Kidney tubule cell (primary cell): ENCODE results near the gene KRTAP5-6.
"Not testable (repeated sequence)": the region's sequence is repeated elsewhere in the genome, so short reads cannot be mapped to it uniquely, and the experiment has no call there.

Experiments
- DNase-seq: peaks from one replicate; pipeline ENCODE4 v3.0.0-alpha.2; 2018; ENCODE audit warnings: low spot score

The KRTAP5-6 gene

DNA sequence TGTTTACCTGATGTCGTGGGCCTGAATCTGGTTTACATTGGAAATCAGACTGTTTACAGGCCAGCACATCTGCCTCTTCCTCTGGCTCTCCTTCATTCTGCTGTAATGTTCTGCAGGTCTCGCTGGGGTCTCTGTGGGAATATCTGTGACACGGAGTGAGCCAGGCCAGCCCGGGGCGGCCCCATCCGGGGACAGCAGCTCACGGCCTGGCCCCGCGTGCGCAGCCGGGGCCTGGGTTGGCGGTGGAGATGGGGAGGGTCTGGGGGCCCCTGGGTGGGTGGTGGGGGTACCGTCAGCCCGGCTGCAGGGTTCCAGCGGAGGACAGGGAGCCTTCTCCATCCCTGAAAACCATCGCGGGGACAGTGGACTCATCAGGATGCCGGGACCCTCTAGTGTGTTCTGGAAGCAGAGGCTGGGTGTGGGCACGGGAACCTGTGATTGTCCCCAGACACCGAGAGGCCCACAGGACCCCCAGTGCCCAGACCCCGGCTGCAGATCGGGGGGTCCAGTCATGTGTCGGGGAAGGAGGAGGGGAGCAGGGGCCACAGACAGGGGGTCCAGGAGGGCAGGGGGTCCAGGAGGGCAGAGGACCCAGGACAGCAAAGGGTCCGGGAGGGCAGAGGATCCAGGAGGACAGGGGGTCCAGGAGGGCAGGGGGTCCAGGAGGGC lies 13.0 kb upstream of the KRTAP5-6 start:
- DNase-seq: not testable (repeated sequence)

DNA sequence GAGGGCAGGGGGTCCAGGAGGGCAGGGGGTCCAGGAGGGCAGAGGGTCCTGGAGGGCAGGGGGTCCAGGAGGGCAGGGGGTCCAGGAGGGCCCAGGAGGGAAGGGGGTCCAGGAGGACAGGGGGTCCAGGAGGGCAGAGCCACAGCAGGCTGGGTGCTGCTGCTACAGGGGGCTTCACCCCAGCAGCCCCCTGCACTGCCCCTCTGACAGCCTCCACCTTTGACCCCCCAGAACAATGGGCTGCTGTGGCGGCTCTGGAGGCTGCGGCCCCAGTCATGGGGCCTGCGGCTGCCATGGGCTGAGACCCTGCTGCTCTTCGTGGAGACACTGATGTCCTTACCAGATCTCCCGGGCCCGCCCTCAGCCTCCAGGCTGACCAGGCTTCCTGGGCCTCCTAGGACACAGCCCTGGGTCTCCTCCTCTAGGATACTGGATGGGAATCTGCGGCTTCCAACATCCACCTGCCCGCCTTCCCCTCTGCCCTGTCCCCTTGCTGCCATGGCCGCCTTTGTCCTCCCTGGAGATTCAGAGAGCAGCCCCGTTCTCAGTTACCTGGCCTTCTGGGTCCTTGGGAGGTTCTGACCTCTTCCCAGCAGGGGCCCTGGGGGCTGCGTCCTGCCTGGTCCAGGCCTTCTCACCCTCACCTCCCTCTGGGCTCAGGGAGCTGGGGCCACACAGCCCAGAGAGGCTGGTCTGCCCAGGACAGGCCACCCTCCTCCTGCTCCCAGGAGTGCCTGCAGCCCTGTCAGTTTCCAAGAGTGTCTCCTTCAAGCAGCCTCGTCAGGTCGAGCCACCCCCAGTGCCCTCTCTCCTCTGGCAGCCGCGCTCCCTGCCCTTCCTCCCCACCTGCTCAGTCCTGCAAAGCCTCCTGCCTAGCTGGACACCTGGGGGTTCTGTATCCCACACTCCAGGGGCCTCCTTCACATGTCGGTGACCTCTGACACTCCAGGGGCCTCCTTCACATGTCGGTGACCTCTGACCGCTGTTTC lies 11.8 kb upstream of the KRTAP5-6 start:
- DNase-seq: not testable (repeated sequence)

DNA sequence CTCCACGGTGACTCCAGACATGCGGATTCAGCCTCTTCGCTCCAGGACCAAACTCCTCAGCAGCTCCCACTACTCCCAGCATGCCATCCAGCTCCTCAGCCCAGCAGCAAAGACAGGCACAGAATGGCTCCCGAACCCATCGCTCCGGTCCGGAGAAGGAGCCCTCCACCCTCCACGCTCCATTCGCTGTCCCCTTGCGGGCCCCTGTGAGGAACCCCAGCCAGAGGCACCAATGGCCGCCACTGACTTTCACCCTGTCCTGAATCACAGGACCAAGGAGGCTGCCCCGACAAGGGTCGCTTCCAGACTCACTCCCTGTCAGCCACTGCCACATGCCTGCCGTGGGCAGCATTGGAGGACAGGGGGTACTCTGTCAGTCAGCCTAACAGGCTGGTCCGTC lies 10.8 kb upstream of the KRTAP5-6 start:
- DNase-seq: not testable (repeated sequence)

DNA sequence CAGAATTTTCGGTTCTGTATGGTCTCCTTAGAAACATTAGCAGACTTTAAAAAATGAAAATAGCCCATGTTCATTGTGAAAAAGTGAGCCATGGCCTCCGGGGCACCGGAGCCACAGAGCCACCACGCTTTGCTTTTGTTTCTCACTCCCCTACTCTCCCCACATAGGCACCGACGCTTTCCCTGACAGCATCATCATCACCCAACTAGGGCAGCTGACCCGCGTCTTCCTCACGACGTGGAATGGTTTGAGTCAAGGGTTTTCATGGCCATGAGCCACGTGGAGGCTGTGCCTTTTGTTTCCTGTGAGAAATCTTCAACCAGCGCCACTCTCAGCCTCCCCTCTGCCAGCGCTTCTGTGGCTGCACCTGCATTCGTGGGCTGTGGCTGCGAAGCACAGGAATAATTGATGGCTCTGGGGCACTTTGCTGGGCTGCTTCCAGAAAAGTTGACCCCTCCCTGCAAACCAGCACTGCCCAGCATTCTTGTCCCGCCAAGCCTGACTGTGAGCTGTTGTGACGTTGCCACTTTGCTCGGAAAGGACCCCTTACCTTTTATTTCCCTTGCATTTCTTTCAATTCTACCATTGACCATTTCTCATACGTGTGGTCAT lies 8.6 kb upstream of the KRTAP5-6 start:
- not testable (repeated sequence) for DNase-seq

DNA sequence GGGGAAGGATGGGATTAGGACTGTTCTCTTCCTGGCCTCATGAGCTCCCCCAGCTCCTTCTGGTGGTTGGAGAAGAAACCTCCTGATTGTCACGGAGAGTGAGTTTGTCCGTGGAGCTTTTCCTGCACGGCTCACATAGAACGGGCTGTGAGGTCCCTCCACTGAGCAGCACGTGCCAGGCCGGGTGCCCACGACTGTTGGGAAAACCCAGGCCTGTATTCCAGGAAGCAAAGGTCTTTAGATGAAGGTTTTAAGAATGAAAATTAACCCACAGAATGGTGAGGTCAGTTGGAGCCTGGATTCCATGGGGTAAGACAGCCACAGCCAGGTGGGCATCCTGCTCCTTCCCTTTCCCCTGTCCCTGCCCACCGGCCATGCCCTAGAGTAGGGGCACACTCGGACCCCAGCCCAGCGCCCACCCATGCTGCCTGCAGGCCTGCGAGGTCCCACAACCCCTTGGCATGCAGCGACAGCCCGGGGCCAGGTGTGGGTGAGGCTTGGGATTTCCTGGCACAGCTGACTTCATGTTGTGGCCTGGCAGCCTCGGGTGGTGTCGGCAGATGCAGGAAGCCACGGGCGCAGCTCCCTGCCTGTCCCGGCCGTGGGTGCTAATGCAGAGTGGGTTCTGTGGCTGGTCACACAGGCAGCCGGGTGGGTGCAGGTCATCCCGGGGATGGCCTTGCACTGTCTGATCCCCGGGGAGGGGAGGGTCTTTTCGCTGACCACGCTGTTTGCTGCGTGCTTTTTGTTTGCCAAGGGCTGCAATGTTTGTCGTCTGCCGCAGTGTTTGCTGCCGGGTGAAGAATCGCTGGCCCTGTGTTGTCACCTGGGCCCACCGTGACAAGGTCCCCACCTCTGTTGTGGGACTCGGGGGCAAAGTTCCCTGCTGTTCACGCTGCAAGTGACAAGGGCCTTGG lies 7.5 kb upstream of the KRTAP5-6 start:
- not testable (repeated sequence) for DNase-seq

DNA sequence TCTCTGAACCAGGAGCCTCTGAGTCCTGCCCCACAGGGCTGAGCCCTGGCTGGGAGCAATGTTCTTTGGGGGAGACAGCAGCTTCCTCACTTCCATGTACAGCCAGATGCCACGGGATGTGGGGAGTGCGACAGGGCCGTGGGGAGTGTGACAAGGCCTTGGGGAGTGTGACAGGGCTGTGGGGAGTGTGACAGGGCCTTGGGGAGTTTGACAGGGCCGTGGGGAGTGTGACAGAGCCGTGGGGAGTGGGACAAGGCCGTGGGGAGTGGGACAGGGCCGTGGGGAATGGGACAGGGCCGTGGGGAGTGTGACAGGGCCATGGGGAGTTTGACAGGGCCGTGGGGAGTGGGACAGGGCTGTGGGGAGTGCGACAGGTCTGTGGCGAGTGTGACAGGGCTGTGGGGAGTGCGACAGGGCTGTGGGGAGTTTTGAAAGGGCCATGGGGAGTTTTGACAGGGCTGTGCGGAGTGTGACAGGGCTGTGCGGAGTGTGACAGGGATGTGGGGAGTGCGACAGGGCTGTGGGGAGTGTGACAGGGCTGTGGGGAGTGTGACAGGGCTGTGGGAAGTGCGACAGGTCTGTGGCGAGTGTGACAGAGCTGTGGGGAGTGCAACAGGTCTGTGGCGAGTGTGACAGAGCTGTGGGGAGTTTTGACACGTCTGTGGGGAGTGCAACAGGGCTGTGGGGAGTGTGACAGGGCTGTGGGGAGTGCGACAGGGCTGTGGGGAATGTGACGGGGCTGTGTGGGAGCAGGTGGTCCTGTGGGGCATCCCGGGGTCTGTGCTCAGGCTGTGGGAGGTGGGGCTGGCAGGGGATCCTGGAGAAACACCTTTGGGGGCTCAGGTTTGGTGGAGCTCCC lies 6.6 kb upstream of the KRTAP5-6 start:
- no peak for DNase-seq

DNA sequence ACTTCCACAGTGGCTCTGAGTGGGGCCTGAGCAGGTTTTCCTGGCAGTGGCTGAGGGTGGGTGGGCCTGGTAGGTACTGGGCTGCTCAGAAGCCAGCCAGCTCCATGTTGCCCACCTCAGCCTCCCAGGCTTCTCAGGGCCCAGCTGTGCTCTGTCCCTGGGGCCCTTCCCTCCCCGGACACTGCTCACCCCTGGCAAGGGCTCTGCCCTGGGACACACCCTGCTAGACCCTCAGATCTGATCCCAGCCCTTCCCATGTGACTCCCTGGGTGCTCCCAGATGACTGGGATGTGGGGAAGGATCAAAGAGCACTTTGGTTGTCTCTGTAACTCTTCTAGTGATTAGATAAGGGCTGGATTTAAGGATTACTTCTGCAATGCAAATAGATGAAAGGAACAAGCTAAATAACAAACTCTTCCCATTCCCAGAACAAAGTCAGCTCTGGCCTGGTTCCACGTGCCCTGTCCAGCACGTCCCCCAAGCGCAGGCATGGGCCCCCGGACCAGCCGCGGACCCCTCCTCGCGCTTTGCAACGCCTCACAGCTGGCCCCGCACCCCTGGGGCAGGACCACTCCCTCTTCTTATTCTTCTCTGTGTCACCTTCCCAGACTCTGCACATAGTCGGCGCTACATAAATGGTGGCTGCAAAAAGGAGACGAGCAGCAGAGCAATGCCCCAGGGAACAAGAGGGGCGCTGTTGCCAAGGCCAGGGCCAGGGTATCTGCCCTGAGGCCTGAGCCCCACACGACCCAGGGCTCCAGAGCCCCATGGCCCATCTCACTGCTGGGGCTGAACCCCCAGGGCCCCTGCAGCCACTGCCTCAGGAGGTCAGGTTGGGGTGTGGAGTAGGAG lies 5.7 kb upstream of the KRTAP5-6 start:
- no peak for DNase-seq

DNA sequence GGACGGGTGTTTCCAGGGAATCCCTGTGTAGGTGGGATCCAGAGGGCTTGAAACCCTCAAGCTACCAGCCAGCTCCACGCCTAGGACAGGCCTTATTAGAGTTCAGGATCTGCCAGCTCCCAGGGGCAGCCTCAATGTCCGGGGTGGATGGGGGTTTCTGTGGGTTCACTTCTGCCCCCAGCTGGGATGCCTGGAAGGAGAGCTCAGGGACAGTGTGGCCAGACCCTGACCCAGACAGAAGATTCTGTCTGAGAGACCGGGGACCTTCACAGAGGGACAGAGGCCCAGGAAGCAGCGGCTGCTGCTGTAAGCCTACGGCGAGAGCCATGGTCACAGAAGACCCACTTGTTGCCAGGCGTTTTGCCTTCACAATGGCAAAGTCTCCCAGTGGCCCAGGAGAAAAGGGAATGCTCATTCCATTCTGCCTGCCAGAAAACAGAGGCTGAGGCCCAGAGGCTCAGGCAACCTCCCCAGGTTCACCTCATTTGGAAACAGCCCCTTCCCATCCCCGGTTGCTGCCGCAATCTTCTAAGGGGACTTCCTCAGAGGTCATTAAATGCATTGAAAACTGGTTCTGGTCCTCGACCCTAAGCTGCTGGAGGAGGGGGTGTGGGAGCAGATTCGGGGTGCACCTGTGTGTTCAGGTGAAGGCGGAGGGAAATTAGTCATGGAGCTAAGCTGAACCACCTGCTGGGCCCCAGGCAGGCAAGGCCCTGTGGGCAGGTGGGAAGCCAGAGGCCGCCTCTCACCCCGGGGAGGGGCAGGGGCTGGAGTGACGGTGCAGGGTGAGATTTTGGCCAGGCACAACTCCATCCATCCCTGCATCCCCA lies 4.9 kb upstream of the KRTAP5-6 start:
- DNase-seq: no peak

DNA sequence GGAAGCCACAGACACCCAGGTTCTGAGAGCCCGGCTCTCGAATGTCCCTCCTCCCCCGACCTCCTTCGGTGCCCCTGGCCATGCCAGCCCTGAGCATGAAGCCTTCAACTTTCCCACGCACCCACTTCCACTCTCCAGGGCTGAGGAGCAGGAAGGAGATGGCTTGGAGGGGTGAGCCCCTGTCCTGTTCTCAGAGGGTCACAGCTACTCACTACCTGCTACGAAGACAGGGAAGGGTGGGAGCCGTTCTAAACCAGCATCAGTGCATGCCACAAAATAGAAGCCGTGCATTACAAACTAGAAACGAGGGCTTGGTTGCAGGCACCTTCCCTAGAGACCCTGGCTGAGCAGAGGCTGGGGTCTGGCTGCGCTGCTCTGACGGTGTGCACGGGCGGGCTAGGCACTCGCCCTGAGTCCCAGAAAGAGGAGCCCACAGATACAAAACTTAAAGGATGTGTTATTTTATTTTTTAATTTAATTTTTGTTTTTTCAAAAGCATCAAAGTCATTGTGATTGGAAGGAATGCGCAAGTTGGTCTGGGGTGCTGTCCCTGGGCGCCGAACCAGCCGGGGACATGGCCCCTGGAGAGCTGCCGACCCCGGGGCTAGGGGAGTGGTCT lies 4.2 kb upstream of the KRTAP5-6 start:
- DNase-seq: no peak

DNA sequence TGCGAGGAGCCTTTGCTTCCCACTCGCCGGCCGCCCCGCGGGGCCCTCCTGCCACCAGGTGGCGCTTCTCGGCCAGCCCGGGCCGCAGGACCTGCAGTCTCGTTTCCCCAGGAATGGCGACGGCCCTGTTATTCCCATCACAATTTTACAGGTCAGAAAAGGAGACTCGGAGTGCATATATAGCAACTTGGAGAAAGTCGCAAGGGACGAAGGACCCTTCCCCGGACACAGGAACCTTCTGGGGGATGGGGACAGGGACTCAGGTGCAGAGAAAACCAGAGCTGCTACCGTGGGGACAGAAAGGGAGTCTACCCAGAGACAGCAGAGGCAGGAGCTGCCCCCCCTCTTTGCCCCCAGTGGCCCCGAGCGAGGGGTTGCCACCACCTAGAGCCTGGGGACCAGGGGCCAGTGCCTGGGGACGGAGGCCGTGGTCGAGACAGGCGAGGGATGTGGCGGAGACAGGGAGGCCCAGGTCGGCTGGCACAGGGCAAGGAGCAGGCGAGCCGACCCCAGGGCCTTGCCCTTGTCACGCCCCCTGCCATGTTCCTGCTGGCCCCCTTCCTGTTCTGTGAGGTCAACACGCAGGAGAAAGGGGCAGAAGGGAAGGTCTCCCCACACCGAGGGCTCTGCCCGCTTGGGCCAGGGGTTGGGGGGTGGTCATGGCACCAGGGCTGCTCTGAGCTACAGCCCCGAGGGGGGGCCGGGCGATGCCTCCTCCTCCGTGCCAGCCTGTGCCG lies 3.5 kb upstream of the KRTAP5-6 start:
- peak; percentile 75 for DNase-seq

DNA sequence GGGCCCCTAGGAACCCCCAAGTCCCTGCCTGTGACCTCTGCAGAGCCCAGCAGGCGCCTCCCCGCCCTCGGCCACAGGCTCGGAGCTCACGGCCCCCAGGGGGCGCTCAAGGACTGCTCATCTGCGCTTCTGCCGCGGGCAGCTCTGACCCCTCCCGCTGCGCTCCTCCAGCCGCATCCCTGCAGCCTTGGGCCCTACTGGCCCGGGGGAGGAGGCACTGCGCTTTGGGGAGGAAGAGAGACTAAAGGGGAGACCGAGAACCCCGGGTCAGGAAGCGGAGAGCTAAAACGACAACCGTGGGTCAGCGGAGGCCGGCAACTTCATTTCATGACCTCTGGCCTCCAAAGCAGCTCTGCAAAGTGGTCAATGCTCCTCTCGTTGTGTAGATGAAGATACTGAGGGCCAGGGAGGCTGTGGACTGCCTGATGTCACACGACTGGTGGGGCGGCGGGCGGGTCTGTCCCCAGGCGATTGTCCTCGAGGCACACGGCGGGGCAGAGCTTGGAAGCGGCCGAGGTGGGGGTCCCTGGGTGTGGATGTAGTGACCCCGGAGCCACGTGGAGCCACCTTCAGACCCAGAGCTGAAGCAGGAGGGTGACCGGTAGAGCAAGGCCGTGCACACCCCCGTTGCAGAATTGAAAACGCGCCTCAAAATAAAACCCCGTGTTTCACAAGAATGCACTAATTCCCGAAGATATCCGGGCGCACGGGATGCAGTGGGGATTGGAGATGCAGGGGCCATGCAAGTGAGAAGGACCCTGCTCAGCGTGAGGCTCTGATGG lies 2.7 kb upstream of the KRTAP5-6 start:
- DNase-seq: peak; percentile 79

DNA sequence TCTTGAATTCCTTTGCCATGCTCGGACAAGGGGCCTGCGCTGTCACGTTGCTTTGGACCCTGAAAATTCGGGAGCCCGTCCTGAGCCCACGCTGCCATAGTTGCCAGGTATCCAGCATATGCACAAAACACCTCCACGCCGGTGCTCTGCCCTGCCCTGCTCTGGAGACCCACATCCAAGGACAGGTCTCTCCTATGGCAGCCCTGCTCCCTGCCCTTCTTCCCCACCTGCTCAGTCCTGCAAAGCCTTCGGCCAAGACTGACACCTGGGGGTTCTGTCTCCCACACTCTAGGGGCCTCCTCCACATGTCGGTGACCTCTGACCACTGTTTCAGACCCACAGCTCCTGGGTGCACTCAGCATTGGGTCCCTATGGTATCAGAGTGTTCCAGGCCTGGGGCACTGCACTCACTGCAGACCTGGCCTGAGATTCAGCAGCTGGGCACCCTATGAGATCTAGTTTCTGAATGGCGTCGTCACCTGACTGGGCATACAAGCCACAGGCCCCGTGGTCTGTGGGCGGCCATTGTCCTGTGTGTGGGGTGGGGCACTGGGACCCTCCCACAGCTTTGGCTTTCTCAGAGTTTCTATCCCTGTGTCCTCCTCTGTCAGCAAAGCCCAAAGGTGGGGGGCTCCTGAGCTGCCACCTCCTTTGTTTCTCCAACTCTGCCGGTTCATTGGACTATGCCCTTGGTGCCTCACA lies 2.0 kb upstream of the KRTAP5-6 start:
- DNase-seq: no peak

DNA sequence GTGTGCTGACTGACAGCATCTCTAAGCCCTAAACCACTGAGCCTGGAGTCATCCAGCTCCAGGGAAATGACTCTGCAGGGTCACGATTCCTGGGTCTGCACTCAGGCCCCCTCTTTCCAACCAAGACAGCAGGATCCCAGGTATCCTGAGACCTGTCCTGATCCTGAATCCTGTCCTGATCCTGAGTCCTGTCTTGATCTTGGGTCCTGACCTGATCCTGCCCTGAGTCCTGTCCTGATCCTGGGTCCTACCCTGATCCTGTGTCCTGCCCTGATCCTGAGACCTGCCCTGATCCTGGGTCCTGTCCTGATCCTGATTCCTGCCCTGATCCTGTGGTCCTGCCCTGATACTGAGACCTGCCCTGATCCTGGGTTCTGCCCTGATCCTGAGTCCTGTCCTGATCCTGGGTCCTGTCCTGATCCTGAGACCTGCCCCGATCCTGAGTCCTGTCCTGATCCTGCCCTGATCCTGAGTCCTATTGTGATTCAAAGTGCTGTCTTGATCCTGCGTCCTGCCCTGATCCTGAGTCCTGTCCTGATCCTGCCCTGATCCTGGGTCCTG lies 1.4 kb upstream of the KRTAP5-6 start:
- DNase-seq: no peak

DNA sequence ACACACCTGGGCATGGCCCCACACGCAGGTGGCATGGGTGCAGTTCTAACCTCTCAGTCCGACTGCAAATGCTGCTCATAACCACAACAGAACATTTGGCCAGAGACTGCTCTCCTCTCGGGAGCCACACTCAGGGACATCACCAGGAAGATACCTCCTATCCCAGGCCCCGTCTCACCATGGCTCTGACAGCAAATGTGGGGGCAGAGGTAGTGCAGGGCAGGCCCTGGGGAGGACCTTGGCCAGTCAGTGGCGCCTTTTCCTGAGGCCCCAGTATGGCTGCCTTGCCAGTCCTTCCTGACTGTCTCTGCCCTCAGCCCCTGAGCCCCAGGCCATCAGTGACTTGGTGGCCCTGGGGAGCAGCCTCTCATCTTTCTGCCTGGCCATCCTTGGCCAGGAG lies 2.8 kb downstream of the KRTAP5-6 start:
- DNase-seq: no peak

DNA sequence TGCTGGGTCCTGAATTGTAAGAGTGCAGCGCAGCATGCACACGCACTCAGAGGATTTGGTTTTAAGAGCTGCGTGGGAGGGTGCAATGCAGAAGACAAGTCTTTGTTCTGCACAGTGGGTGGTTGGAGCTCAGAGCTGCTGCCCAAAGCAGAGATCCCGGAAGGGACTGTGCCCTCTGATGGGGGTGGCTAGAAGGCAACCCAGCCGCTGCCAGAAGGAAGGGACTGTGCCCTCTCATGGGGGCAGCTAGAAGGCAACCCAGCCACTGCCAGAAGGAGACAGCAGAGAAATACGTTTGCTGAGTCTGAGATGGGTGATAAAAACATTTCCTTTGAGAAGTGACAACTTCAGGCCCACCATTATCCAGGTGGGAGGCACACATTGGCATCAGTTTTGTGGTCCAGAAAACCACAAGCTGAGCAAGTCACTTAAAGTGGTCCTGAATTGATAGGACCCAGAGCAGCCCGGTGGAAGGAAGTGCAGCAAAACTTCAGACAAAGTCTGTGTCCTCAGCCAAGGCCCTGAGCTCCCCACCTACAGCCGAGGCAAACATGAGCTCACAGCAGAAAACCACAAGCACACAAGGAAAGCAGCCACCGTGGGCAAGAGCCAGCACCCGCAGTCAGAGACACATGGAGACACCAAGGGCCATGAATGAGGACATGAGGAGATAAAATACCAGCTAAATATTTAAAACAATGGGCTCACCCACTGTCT lies 4.3 kb downstream of the KRTAP5-6 start:
- DNase-seq: no peak
